Natural killer cell (primary cell): ENCODE measurements around the gene C6orf89. TPM values are rescaled to one million over a fixed set of nuclear protein-coding genes. Genes with fewer than 3 reads are reported as not detected.
A peak's percentile ranks its signal among the peaks of the same experiment; 100 is the strongest.

ENCODE experiments used
- ATAC-seq, 3 donors: fragments of 150-1000 bp in 2 of 3; fragments of 200-7000 bp in 1 of 3; cut with Tn5 transposase; 1 replicate in 1 of 3; 2 replicates in 2 of 3; pipeline ENCODE4 v1.10.0; 2021; ENCODE audit warnings: mild to moderate bottlenecking in 2 of 3, moderate library complexity in 2 of 3
- DNase-seq, 2 donors: peaks; one replicate each; pipeline versions ENCODE4 v3.0.0 to v3.0.0-alpha.2; 2013 to 2021; ENCODE audit warnings: mixed read lengths in 1 of 2
- H3K27ac ChIP-seq: one replicate; pipeline ENCODE4 v1.5.1; 2013; ENCODE audit warnings: mild to moderate bottlenecking, low read length
- H3K27me3 ChIP-seq: one replicate; pipeline ENCODE4 v1.6.1; 2013; ENCODE audit warnings: low read length; ENCODE audit not compliant: control insufficient read depth, insufficient read depth
- H3K36me3 ChIP-seq: one replicate; pipeline ENCODE4 v1.6.1; 2013; ENCODE audit warnings: low read length; ENCODE audit not compliant: control insufficient read depth, insufficient read depth
- H3K4me1 ChIP-seq: one replicate; pipeline ENCODE4 v1.6.1; 2013; ENCODE audit warnings: low read length; ENCODE audit not compliant: control insufficient read depth, insufficient read depth
- H3K4me3 ChIP-seq: one replicate; pipeline ENCODE4 v1.5.1; 2013; ENCODE audit warnings: low read length
- H3K9me3 ChIP-seq: one replicate; pipeline ENCODE4 v1.6.1; 2013; ENCODE audit warnings: low read length; ENCODE audit not compliant: control insufficient read depth, insufficient read depth
- H3K27ac Mint-ChIP-seq, 2 donors: one replicate each; pipeline ENCODE4 v1.8.0; 2022; ENCODE audit warnings: mild to moderate bottlenecking in 2 of 2, mixed read lengths in 2 of 2, moderate library complexity in 1 of 2
- H3K27me3 Mint-ChIP-seq, 2 donors: one replicate each; pipeline ENCODE4 v1.8.0; 2022; ENCODE audit warnings: low read depth in 2 of 2, mixed read lengths in 2 of 2
- H3K36me3 Mint-ChIP-seq: one replicate; pipeline ENCODE4 v1.8.0; 2022; ENCODE audit warnings: mixed read lengths
- H3K4me1 Mint-ChIP-seq, 2 donors: one replicate each; pipeline ENCODE4 v1.8.0; 2022; ENCODE audit warnings: mixed read lengths in 2 of 2
- H3K4me3 Mint-ChIP-seq: one replicate; pipeline ENCODE4 v1.8.0; 2022; ENCODE audit warnings: mild to moderate bottlenecking, moderate library complexity, mixed read lengths
- H3K9me3 Mint-ChIP-seq, 2 donors: one replicate each; pipeline ENCODE4 v1.8.0; 2022; ENCODE audit warnings: mixed read lengths in 2 of 2
- CTCF ChIP-seq: fragments of 200-600 bp; IDR thresholded peaks from one replicate; pipeline ENCODE4 v1.8.0; 2022; ENCODE audit warnings: antibody characterized with exemption
- WGBS: methylation state at CpG from one replicate; pipeline ENCODE4 v1.1.7; 2013; ENCODE audit warnings: missing lambda C conversion rate; ENCODE audit not compliant: insufficient coverage; 5-methylcytosine and 5-hydroxymethylcytosine counted together
- intact Hi-C: fragments of 100-400 bp; cut with micrococcal nuclease; formaldehyde crosslinking; loops from one replicate; pipeline ENCODE4 v1.14.2; 2022
- total RNA-seq, 4 donors: library from RNA; stranded (reverse); fragments of 120-200 nt in 1 of 4; gene quantifications; one replicate each; pipeline versions ENCODE4 v1.2.3 to v1.2.4, GENCODE V29; 2013 to 2022

The C6orf89 gene
- total RNA-seq, 3 donors from 2014 or later (not counting 1 experiment from before 2014, with no cell fraction given), result 34.3 to 47.0 (median 46.3) TPM

GRCh38 chr6:36847991-36848390 is 37.8 kb upstream of the C6orf89 start:
- peaks cover 14% of the 10 kb centered on the region for H3K36me3 Mint-ChIP-seq
- Histone ChIP-seq H3K9me3 (peaks cover 11% of the 10 kb centered on the region), H3K36me3 (no peaks in the 10 kb centered on the region), H3K4me1 (no peaks in the 10 kb centered on the region), H3K4me3 (no peak overlapping the region), H3K27ac (no peak overlapping the region), H3K27me3 (no peaks in the 10 kb centered on the region)
- no peak for ATAC-seq
- intact Hi-C loops, result no loop called here
- no peaks in the 10 kb centered on the region for H3K4me1 Mint-ChIP-seq
- peaks cover 15 to 29% of the 10 kb centered on the region in 2 donors for H3K27me3 Mint-ChIP-seq
- no peak for TF ChIP-seq CTCF
- WGBS, result 90% methylated on average over 6 of the region's 6 CpGs
- no peaks in the 10 kb centered on the region for H3K9me3 Mint-ChIP-seq
- H3K27ac Mint-ChIP-seq, result no peak overlapping the region
- no peak overlapping the region for H3K4me3 Mint-ChIP-seq
- DNase-seq, result no peak

- ATAC-seq (no peak), DNase-seq (no peak)
- Histone ChIP-seq H3K9me3 (peaks cover 11% of the 10 kb centered on the region), H3K4me1 (no peaks in the 10 kb centered on the region), H3K27ac (no peak overlapping the region), H3K4me3 (no peak overlapping the region), H3K36me3 (peaks cover 8% of the 10 kb centered on the region), H3K27me3 (no peaks in the 10 kb centered on the region)
- H3K4me3 Mint-ChIP-seq, result no peak overlapping the region
- no peak for TF ChIP-seq CTCF
- H3K36me3 Mint-ChIP-seq, result peaks cover 14% of the 10 kb centered on the region
- peaks cover 15 to 29% of the 10 kb centered on the region in 2 donors for H3K27me3 Mint-ChIP-seq
- no peak overlapping the region for H3K27ac Mint-ChIP-seq
- no peaks in the 10 kb centered on the region for H3K4me1 Mint-ChIP-seq
- intact Hi-C loops, result no loop called here
- H3K9me3 Mint-ChIP-seq, result no peaks in the 10 kb centered on the region
- WGBS, result 27% methylated on average over 21 of the region's 26 CpGs
These were observed 36.9 kb upstream of the C6orf89 start for GRCh38 chr6:36848658-36849441.

GRCh38 chr6:36850021-36850420 is 35.7 kb upstream of the C6orf89 start:
- peaks cover 15 to 29% of the 10 kb centered on the region in 2 donors for H3K27me3 Mint-ChIP-seq
- TF ChIP-seq CTCF, result no peak
- Histone ChIP-seq H3K27ac (no peak overlapping the region), H3K27me3 (no peaks in the 10 kb centered on the region), H3K9me3 (peaks cover 11% of the 10 kb centered on the region), H3K4me1 (no peaks in the 10 kb centered on the region), H3K36me3 (peaks cover 18% of the 10 kb centered on the region), H3K4me3 (no peak overlapping the region)
- peaks cover 24% of the 10 kb centered on the region for H3K36me3 Mint-ChIP-seq
- intact Hi-C loops, result no loop called here
- peak in 1 of 3 donors; percentile 53 for ATAC-seq
- H3K4me1 Mint-ChIP-seq, result no peaks in the 10 kb centered on the region
- H3K27ac Mint-ChIP-seq, result no peak overlapping the region
- H3K9me3 Mint-ChIP-seq, result no peaks in the 10 kb centered on the region
- WGBS, result 87% methylated on average over 8 of the region's 9 CpGs
- no peak overlapping the region for H3K4me3 Mint-ChIP-seq
- no peak for DNase-seq
